Frontal cortex (tissue), 4 donors: ENCODE data around the gene NDST3. TPM values are rescaled to one million over a fixed set of nuclear protein-coding genes. Genes with fewer than 3 reads are reported as not detected.
"Not testable (repeated sequence)": the region's sequence is repeated elsewhere in the genome, so short reads cannot be mapped to it uniquely, and the experiment has no call there.

Source experiments
- DNase-seq, 2 donors: peaks; one replicate each; pipeline ENCODE4 v3.0.0; 2012; ENCODE audit warnings: low spot score in 2 of 2
- FAIRE-seq: peaks from 2 replicates; lab custom pipeline; 2012; peaks lifted over from hg19 to GRCh38; lab: Jason Lieb, UNC
- total RNA-seq: library from RNA; depleted of rRNA; stranded (reverse); fragments of >200 nt; gene quantifications from one replicate; pipeline ENCODE4 v1.2.3, GENCODE V29; 2014
- donor health status: control.
- donor health status: control.
- donor health status: control.

Gene NDST3
- total RNA-seq, 1 donor from 2014 or later = 39.1 TPM

GRCh38 chr4:118264096-118264495, 229.8 kb downstream of the NDST3 start:
- no peak for DNase-seq
- no peak for FAIRE-seq

GRCh38 chr4:118265312-118266144, 231.2 kb downstream of the NDST3 start:
- FAIRE-seq (no peak), DNase-seq (no peak)

- not testable (repeated sequence) for DNase-seq, FAIRE-seq
These were observed 231.8 kb downstream of the NDST3 start for GRCh38 chr4:118266145-118266496.

- FAIRE-seq = no peak
- no peak for DNase-seq
These were observed 234.5 kb downstream of the NDST3 start for GRCh38 chr4:118268780-118269179.

GRCh38 chr4:118270492-118270891, 236.2 kb downstream of the NDST3 start:
- peak in 1 of 2 donors; percentile 17 for DNase-seq
- FAIRE-seq = peak; percentile 84

- FAIRE-seq (no peak), DNase-seq (no peak)
These were observed 237.5 kb downstream of the NDST3 start for GRCh38 chr4:118271788-118272187.

- no peak for FAIRE-seq
These were observed 239.4 kb downstream of the NDST3 start for GRCh38 chr4:118273642-118274041.

GRCh38 chr4:118276580-118276979, 242.3 kb downstream of the NDST3 start:
- no peak for DNase-seq
- FAIRE-seq = no peak

More at GRCh38 chr4:118273642-118274041, 239.4 kb downstream of the NDST3 start:
- DNase-seq = no peak

GRCh38 chr4:118277243-118277642, 243.0 kb downstream of the NDST3 start:
- FAIRE-seq (no peak), DNase-seq (no peak)

- no peak for FAIRE-seq
- DNase-seq = peak; percentile 75 to 90
These were observed 244.4 kb downstream of the NDST3 start for GRCh38 chr4:118278473-118279274.

GRCh38 chr4:118279328-118279727, 245.0 kb downstream of the NDST3 start:
- DNase-seq (no peak), FAIRE-seq (no peak)

GRCh38 chr4:118279920-118280432, 245.7 kb downstream of the NDST3 start:
- DNase-seq (no peak), FAIRE-seq (no peak)

GRCh38 chr4:118280501-118281218, 246.4 kb downstream of the NDST3 start:
- DNase-seq = peak in 1 of 2 donors; percentile 17
- no peak for FAIRE-seq

- no peak for FAIRE-seq
- DNase-seq = no peak
These were observed 247.5 kb downstream of the NDST3 start for GRCh38 chr4:118281611-118282442.

- DNase-seq (no peak), FAIRE-seq (no peak)
These were observed 248.4 kb downstream of the NDST3 start for GRCh38 chr4:118282692-118283091.

GRCh38 chr4:118284169-118284568, 249.9 kb downstream of the NDST3 start:
- FAIRE-seq = no peak
- no peak for DNase-seq

GRCh38 chr4:118285931-118286330, 251.6 kb downstream of the NDST3 start:
- DNase-seq = no peak
- FAIRE-seq = no peak

- no peak for FAIRE-seq
- DNase-seq = no peak
These were observed 252.4 kb downstream of the NDST3 start for GRCh38 chr4:118286685-118287084.

GRCh38 chr4:118287711-118288451, 253.6 kb downstream of the NDST3 start:
- DNase-seq (no peak), FAIRE-seq (no peak)
